HG02759 (cell line): ENCODE data around the gene DYNLT2B.
"Not testable (repeated sequence)": the region's sequence is repeated elsewhere in the genome, so short reads cannot be mapped to it uniquely, and the experiment has no call there.

Experiments
- ATAC-seq: cut with Tn5 transposase; IDR thresholded peaks from one replicate; pipeline ENCODE4 v1.9.1; 2021; ENCODE audit warnings: mild to moderate bottlenecking, moderate library complexity; ENCODE audit not compliant: unreplicated experiment

The DYNLT2B gene

DNA sequence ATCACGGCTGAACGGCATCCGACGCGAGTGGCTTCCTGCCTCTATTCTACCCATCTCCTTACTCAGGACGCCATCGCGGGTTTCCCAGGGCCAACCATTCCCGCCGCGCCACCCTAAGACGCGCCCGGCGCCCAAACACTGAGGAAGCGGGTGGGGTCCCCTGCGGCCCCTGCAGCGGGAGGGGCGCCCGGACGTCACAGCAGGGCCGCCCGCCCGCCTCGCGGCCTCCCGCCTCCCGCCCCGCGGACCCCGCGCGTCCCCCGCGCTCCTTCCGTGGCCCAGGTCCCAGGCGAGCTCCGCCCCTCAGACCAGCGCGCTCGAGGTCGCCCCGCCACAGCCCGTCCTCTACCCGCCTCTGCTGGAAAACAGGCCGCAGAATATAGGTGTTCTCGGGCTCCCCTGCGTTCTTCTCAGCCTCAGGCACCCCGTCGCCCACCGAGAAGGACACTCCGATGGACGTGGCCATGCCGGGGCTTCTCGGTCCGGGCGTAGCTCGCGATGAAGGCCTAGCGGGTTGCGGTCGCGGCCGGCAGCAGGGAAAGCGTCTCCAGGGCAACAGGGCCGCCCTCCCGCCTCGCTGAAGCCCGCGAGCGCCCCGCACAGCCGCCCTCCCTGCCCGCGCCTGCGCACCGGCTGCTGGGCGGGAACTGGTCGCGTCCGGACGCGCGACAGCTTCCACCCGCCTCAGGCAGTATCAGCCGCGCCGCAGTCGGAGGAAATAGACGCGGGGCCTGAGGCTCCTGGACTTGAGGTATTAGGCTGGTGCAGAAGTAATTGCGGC, at the start of gene DYNLT2B:
TSS of gene DYNLT2B (minus strand) at position 554 of the 781 bp plus-strand sequence. CDS start at position 466, 88 bp downstream.
- ATAC-seq, result peak; percentile 94

DNA sequence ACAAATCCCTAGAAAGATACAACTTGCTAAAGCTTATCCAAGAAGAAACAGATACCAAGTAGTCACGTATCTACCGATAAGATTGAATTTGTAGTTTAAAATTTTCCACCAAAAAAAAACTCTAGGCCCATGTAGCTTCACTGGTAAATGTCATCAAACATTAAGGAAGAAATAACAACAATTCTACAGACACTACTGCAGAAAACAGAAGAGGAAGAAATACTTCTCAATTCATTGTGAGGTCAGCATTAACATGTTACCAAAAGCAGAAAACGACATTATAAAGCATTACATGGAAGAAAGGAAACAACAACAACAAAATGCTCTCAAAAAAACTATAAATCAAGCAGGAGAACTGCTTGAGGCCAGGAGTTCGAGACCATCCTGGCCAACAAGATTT, 47.7 kb upstream of the DYNLT2B start:
- ATAC-seq, result no peak

DNA sequence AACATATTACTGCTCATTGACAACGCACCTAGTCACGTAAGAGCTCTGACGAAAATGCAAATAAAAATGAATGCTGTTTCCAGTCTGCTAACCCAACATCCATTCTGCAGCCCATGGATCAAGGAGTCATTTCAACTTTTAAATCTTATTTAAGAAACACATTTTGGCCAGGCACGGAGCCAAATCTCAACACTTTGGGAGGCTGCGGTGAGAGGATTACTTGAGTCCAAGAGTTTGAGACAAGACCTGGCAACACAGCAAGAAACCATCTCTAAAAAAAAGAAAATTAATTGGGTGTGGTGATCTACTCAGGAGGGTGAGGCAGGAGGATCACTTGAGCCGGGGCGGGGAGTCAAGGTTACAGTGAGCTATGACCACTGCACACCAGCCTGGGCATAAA, 42.5 kb upstream of the DYNLT2B start:
- no peak for ATAC-seq

DNA sequence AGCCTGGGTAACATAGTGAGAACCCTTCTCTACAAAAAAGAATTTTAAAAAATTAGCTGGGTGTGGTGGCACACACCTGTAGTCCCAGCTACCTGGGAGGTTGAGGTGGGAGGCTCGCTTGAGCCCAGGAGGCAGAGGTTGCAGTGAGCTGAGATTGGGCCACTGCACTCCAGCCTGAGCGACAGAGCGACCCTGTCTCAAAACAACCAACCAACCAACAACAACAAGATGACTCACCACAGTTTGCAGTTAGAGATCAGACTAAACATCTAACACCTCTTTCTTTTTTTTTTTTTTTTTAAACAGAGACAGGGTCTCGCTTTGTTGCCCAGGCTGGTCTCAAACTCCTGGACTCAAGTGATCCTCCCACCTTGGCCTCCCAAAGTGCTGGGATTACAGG, 40.5 kb upstream of the DYNLT2B start:
- ATAC-seq, result not testable (repeated sequence)

DNA sequence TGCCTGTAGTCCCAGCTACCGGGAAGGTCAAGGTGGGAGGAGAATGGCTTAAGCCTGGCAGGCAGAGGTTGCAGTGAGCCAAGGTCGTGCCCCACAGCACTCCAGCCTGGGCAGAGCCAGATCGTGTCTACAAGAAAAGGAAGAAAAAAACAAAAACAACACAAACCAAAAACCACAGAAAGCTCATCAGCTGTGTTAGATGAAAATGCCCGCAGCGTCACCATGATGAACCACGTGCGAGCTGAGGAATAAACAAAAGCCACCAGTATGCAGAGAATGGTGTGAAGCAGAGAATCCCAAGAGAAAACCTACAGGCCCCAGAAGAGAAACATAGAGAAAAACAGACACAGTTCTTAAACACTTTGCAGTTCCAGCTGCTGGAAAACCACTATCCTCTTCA, 39.9 kb upstream of the DYNLT2B start:
- ATAC-seq, result no peak

DNA sequence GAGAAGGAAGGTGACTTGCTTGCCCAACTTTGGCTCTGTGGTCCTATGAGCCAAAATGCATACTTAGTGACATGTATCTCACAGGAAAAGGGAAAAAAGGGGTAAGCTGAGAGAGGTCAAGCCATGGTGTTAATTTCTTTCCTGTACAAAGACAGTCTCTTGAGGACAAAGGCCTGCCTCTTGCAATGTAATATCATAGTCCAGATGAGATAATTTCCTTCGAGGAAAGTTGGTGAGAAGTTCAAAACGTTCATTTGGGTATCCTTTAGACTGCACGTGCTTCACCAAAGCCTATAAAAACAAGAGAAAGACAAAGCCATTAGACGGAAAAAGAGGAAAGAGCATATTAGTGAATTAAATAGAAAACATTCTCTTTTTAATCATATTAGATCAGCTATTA, 38.5 kb upstream of the DYNLT2B start:
- ATAC-seq, result no peak

GRCh38 chr3:196355668-196356067, 37.6 kb upstream of the DYNLT2B start:
- ATAC-seq, result no peak

DNA sequence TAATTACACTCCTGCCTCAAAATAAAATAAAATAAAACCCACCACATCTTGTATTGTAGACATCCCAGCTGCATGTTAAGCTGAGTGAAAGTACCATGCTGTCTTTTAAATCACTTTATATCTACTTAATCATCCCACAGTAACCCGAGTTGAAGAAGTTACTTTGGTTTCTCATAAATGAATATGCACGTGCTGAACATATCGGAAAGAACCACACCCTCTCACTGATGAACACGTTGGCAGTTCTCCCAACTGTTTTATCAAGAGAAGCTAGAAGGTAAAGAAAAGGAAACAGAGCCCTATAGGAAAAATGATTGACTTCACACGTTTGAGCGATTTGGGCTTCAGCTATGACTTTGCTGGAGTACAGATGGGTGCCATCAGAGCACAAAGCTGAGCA, 36.1 kb upstream of the DYNLT2B start:
- ATAC-seq, result no peak

GRCh38 chr3:196351541-196351940, 33.5 kb upstream of the DYNLT2B start:
- ATAC-seq, result no peak

- ATAC-seq, result no peak
Measured at GRCh38 chr3:196350067-196350466, 32.0 kb upstream of the DYNLT2B start.

DNA sequence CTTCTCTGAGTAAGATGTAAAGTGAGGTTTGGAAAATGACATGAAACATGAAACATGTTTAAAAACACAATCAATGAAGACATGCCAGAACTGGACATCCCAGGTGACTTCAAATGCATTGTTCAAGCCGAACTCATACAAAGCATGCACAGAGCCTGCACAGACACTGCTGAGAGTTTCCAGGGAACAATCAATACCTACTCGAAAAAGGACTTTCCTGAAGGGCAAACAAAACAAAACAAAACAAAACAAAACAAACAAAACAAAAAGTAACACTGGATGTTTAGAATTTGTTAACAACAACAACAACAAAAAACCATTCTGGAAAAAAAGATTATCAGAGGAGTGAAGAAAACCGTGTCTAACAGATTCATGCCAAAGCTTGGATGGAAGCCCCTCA, 30.7 kb upstream of the DYNLT2B start:
- ATAC-seq, result no peak

DNA sequence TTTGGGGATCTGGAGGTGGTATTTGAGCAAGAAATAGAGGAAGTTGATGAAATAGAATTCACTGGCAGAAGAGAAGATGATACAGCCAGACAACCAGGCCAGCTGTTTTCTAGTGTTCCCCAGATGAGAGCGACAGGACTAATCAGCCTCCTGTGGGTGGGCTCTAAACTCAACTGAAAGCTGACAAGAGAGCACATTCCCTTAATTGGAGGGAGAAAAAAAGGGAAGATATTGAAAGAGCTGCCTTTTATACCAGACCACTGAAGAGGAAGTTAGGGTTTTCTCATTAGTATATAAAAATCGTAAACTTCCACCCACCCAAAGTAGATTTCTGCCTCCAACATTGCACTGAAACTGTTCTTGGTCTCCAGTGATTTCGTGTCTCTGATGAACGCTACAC, 26.6 kb upstream of the DYNLT2B start:
- no peak for ATAC-seq

DNA sequence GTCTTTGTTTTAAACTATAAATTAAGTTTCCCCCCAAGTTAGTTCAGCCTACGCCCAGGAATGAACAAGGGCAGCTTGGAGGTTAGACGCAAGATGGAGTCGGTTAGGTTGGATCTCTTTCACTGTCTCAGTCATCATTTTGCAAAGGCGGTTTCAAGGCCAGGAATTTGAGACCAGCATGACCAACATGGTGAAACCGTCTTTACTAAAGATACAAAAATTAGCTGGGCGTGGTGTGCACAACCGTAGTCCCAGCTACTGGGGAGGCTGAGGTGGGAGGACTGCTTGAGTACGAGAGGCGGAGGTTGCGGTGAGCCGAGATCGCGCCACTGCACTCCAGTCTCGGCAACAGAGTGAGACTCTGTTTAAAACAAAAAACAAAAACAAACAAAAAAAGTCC, 25.9 kb upstream of the DYNLT2B start:
- ATAC-seq, result not testable (repeated sequence)

DNA sequence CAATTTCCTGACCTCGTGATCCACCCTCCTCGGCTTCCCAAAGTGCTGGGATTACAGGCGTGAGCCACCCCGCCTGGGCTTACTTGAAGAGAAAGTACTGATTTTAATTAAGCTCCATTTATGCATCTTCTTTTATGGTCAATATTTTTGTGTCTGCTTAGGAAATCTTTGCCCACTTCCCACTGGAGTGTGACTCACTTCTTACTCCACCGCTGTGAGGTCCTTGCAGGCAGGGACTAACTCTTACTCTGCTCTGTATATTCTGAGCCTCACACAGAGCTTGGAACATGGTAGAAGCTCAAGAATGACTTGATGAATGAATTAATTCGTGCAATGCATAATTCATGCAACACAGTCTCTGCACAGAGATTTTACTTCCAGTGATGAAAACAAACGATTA, 23.1 kb upstream of the DYNLT2B start:
- ATAC-seq, result no peak

DNA sequence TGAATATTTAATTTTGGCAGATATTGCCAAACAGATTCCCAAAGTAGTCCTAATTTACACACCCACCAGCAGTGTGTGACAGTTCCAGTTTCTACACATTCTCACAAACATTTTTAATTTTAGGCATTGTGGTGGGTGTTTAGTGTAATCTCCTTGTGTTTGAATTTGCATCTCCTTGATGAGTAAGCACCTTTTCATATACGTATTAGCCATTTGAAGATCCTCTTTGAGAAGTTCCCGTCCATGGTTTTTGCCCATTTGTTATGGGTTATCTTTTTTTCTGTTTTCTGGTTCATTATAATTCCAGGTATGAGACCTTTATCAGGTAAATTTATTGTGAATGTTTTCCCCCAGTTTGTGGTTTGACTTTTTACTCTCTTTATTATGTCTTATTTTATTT, 22.4 kb upstream of the DYNLT2B start:
- ATAC-seq, result no peak

DNA sequence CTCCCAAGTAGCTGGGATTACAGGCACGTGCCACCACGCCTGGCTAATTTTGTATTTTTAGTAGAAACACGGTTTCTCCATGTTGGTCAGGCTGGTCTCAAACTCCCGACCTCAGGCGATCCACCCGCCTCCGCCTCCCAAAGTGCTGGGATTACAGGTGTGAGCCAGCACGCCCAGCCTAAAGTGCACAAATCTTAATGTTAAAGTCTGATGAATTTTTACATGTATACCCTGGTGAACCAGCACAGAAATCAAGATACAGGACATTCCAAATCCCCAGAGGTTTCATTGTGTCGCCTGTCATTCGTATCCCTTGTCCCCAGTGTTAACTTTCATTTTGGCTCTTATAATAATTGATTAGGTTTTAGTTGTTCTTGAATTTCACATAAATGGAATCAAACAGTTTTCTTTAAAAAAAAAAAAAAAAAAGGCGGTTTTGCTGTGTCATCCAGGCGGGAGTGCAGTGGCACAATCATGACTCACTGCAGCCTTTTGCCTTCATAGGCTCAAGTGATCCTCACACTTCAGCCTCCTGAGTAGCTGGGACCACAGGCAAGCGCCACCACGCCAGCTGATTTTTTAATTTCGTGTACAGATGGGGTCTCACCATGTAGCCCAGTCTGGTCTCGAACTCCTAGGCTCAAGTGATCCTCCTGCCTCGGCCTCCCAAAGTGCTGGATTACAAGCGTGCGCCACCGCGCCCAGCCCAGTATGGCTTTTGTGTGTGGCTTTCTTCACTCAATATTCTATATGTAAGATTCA, 21.6 kb upstream of the DYNLT2B start:
- ATAC-seq, result no peak

- no peak for ATAC-seq
Measured at GRCh38 chr3:196339044-196339443, 21.0 kb upstream of the DYNLT2B start.

GRCh38 chr3:196336319-196337145, 18.5 kb upstream of the DYNLT2B start:
- ATAC-seq, result no peak

DNA sequence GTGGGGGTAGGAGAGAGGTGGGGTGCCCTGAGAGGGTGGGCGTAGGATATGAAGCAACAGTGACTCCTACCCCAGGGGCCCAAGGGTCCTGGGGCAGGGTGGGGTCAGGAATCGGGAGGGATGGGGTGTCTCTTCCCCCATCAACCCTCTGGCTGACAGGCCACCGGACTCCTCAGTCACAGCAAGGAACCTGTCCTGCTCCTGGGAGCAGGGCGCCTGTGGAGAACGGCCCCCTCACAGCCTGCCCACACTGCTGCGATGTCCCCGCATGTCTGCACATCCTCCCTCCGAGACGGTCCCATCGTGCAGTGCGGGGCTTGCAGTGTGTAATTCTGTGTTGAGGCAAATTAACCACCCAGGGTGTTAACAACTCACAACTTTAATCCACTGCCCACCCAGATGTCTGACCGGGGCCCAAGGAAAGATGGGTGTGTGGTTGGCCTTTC, 17.5 kb upstream of the DYNLT2B start:
- ATAC-seq, result no peak

DNA sequence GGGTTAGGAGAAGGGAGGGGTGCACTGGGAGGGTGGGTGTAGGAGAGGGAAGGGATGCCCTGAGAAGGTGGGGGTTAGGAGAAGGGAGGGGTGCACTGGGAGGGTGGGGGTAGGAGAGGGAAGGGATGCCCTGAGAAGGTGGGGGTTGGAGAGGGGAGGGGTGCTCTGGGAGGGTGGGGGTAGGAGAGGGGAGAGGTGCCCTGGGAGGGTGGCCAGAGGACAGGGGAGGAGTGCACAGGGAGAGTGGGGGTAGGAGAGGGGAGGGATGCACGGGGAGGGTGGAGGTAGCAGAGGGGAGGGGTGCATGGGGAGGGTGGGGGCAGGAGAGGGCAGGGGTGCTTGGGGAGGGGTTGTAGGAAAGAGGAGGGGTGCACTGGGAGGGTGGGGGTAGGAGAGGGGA, 16.9 kb upstream of the DYNLT2B start:
- ATAC-seq, result no peak

- ATAC-seq, result no peak
Measured at GRCh38 chr3:196332168-196332567, 14.1 kb upstream of the DYNLT2B start.
